Measurements from ENCODE around the gene KRT85. TPM values are rescaled to one million over a fixed set of nuclear protein-coding genes. Genes with fewer than 3 reads are reported as not detected.

KRT85 gene
- total and polyA plus RNA-seq, 2 donors (not counting 3 experiments of a cell fraction or from before 2014, with no cell fraction given), result not detected

DNA sequence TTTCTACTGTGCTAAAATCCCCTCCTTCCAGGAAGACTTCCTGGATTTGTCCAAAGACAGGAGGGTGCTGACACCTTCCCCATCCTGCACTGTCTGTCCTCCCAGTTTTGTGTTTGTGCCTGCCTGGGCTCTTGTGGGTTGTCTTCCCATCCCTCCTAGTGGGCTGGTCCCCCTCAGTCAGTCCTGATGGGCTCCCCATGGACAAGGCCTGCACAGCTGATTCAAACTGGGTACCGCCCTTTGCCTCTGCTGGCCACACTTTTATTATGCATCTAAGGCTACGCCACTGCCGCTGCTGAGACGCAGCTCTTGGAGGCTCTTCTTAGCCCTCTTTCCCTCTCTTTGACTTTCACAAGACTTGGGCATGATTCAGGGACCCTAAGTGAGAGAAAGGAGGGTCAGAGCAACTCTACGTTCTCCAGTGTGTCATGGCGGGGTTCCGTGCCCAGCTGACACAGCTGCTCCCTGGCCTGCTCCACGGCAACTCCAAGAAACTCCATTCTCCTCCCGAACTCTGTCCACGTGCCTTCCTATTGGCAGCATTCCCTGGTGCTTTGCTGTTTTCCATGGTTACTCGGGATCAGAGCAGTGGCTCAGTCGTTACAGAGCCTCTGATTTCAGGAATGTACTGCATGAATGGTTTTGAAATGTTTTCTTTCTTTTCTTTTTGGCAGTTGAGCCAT lies 3.8 kb upstream of the KRT85 start:
- TF ChIP-seq EZH2 (IDR thresholded peaks at IDR 0.05; ENCODE audit: borderline replicate concordance, low read depth, low read length, severe bottlenecking), result no peak
- TF ChIP-seq CTCF (IDR thresholded peaks at IDR 0.05; ENCODE audit: extremely low read depth in 1 of 2, insufficient read depth in 1 of 2, low read depth in 1 of 2, low read length in 2 of 2), result no peak
- TF ChIP-seq MYC (IDR thresholded peaks at IDR 0.05; ENCODE audit: low read depth, low read length), result no peak
- no peak for TF ChIP-seq FOS (IDR thresholded peaks at IDR 0.05; ENCODE audit: borderline replicate concordance, insufficient read depth, low read length)
- H3K27ac ChIP-seq (ENCODE audit: insufficient read depth, low read depth, low read length), result no peak overlapping the region
- H3K79me2 ChIP-seq (ENCODE audit: control insufficient read depth, insufficient read depth, low read length), result no peaks in the 10 kb centered on the region
- H3K9me1 ChIP-seq (replicated peaks; ENCODE audit: control insufficient read depth, extremely low read depth, insufficient read depth, low read length), result no peaks in the 10 kb centered on the region
- intact Hi-C loops (cut with micrococcal nuclease), result no loop called here
- no peak overlapping the region for H3K9ac ChIP-seq (replicated peaks; ENCODE audit: extremely low read depth, insufficient read depth, low read length)
- no peaks in the 10 kb centered on the region for H3K4me1 ChIP-seq (ENCODE audit: control insufficient read depth, extremely low read depth, insufficient read depth, low read length)
- no TSS peak for BruUV-seq (replicated peaks)
- peak; percentile 23 for DNase-seq (ENCODE audit: low read depth, low spot score)
- H2AFZ ChIP-seq (ENCODE audit: low read depth, low read length), result no peak overlapping the region
- POLR2A ChIA-PET, result no interaction called here
- H3K36me3 ChIP-seq (ENCODE audit: control insufficient read depth in 2 of 2, extremely low read depth in 1 of 2, insufficient read depth in 2 of 2, low read length in 2 of 2), result no peaks in the 10 kb centered on the region
- H3K9me3 ChIP-seq (replicated peaks; ENCODE audit: control insufficient read depth, insufficient read depth, low read length), result no peaks in the 10 kb centered on the region
- CTCF ChIA-PET, result interaction anchor here (1.5 to 8.3 kb wide), 9 partner anchors 9 to 610 kb away, joined by 5 to 126 read pairs (median 15); no protein-coding TSS in a partner anchor
- no peaks in the 10 kb centered on the region for H4K20me1 ChIP-seq (replicated peaks; ENCODE audit: control insufficient read depth, extremely low read depth, insufficient read depth, low read length)
- dilution Hi-C loops (cut with MboI; ENCODE audit: extremely low pct_ligation_motif_present, low sequenced_read_pairs), result no loop called here
- no peak overlapping the region for H3K4me3 ChIP-seq (replicated peaks in 1 of 3; ENCODE audit: insufficient read depth in 1 of 3, low read depth in 1 of 3, low read length in 3 of 3)
- no peak for FAIRE-seq
- peaks cover 13 to 17% of the 10 kb centered on the region in 2 experiments for H3K27me3 ChIP-seq (ENCODE audit: control insufficient read depth in 2 of 2, insufficient read depth in 2 of 2, low read length in 2 of 2)
- H3K4me2 ChIP-seq (ENCODE audit: insufficient read depth, low read length), result no peak overlapping the region

- no peak for TF ChIP-seq CTCF (IDR thresholded peaks at IDR 0.05; ENCODE audit: extremely low read depth in 1 of 2, insufficient read depth in 1 of 2, low read depth in 1 of 2, low read length in 2 of 2)
- TF ChIP-seq JUN (IDR thresholded peaks at IDR 0.05; ENCODE audit: borderline replicate concordance, insufficient read depth, insufficient read length, low read depth), result no peak
- no peak for TF ChIP-seq POLR2A (IDR thresholded peaks at IDR 0.05; ENCODE audit: low read depth, low read length)
- TF ChIP-seq EZH2 (IDR thresholded peaks at IDR 0.05; ENCODE audit: borderline replicate concordance, low read depth, low read length, severe bottlenecking), result no peak
- no peak for TF ChIP-seq POLR2AphosphoS5 (IDR thresholded peaks at IDR 0.05; ENCODE audit: insufficient read depth, low read depth, low read length)
- no peak for TF ChIP-seq MYC (IDR thresholded peaks at IDR 0.05; ENCODE audit: low read depth, low read length)
- peaks cover 11 to 15% of the 10 kb centered on the region in 2 experiments for H3K27me3 ChIP-seq (ENCODE audit: control insufficient read depth in 2 of 2, insufficient read depth in 2 of 2, low read length in 2 of 2)
- no peaks in the 10 kb centered on the region for H3K36me3 ChIP-seq (ENCODE audit: control insufficient read depth in 2 of 2, extremely low read depth in 1 of 2, insufficient read depth in 2 of 2, low read length in 2 of 2)
- no peaks in the 10 kb centered on the region for H3K9me1 ChIP-seq (replicated peaks; ENCODE audit: control insufficient read depth, extremely low read depth, insufficient read depth, low read length)
- H4K20me1 ChIP-seq (replicated peaks; ENCODE audit: control insufficient read depth, extremely low read depth, insufficient read depth, low read length), result no peaks in the 10 kb centered on the region
- no peak overlapping the region for H3K9ac ChIP-seq (replicated peaks; ENCODE audit: extremely low read depth, insufficient read depth, low read length)
- no peak overlapping the region for H2AFZ ChIP-seq (ENCODE audit: low read depth, low read length)
- H3K9me3 ChIP-seq (replicated peaks; ENCODE audit: control insufficient read depth, insufficient read depth, low read length), result no peaks in the 10 kb centered on the region
- intact Hi-C loops (cut with micrococcal nuclease) (no loop called here), dilution Hi-C loops (cut with MboI; ENCODE audit: extremely low pct_ligation_motif_present, low sequenced_read_pairs) (no loop called here)
- BruUV-seq (replicated peaks), result no TSS peak
- no peak overlapping the region for H3K4me2 ChIP-seq (ENCODE audit: insufficient read depth, low read length)
- H3K27ac ChIP-seq (ENCODE audit: insufficient read depth, low read depth, low read length), result no peak overlapping the region
- H3K79me2 ChIP-seq (ENCODE audit: control insufficient read depth, insufficient read depth, low read length), result no peaks in the 10 kb centered on the region
- H3K4me1 ChIP-seq (ENCODE audit: control insufficient read depth, extremely low read depth, insufficient read depth, low read length), result no peaks in the 10 kb centered on the region
- ChIA-PET POLR2A (no interaction called here), CTCF (interaction anchor here (0.6 to 8.3 kb wide), 8 partner anchors 10 to 611 kb away, joined by 3 to 126 read pairs (median 6); no protein-coding TSS in a partner anchor)
- FAIRE-seq, result no peak
- no peak for DNase-seq (ENCODE audit: low read depth, low spot score)
- H3K4me3 ChIP-seq (replicated peaks in 1 of 3; ENCODE audit: insufficient read depth in 1 of 3, low read depth in 1 of 3, low read length in 3 of 3), result no peak overlapping the region
Measured at GRCh38 chr12:52369809-52370208, 2.5 kb upstream of the KRT85 start.

Data from endothelial cell of umbilical vein (primary cell).